HG03571 (cell line): ENCODE measurements around the gene MRC2.
"Not testable (repeated sequence)": the region's sequence is repeated elsewhere in the genome, so short reads cannot be mapped to it uniquely, and the experiment has no call there.

Source experiments
- ATAC-seq: cut with Tn5 transposase; IDR thresholded peaks from one replicate; pipeline ENCODE4 v1.9.1; 2021; ENCODE audit not compliant: unreplicated experiment

MRC2 gene

DNA sequence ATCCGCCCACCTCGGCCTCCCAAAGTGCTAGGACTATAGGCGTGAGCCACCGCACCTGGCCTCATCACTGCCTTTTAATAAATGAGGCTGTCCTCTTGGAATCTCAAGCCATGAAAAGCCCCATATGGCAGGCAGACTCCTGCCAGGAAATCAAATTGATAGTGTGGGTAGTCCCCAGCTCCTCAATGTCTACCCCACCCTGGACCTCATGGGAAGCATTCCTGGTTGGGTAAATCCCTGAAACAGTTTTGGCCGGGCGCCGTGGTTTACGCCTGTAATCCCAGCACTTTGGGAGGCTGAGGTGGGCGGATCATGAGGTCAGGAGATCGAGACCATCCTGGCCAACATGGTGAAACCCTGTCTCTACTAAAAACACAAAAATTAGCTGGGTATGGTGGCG, 71.0 kb downstream of the MRC2 start:
- ATAC-seq, result not testable (repeated sequence)

GRCh38 chr17:62700964-62701705, 73.7 kb downstream of the MRC2 start:
- no peak for ATAC-seq

GRCh38 chr17:62701706-62702085, 74.2 kb downstream of the MRC2 start:
- ATAC-seq, result no peak

- no peak for ATAC-seq
Observed at GRCh38 chr17:62702746-62703260, 75.3 kb downstream of the MRC2 start.

- ATAC-seq, result no peak
Observed at GRCh38 chr17:62703261-62703775, 75.8 kb downstream of the MRC2 start.

GRCh38 chr17:62703776-62704380, 76.4 kb downstream of the MRC2 start:
- peak; percentile 81 for ATAC-seq

GRCh38 chr17:62704381-62704971, 77.0 kb downstream of the MRC2 start:
- no peak for ATAC-seq

DNA sequence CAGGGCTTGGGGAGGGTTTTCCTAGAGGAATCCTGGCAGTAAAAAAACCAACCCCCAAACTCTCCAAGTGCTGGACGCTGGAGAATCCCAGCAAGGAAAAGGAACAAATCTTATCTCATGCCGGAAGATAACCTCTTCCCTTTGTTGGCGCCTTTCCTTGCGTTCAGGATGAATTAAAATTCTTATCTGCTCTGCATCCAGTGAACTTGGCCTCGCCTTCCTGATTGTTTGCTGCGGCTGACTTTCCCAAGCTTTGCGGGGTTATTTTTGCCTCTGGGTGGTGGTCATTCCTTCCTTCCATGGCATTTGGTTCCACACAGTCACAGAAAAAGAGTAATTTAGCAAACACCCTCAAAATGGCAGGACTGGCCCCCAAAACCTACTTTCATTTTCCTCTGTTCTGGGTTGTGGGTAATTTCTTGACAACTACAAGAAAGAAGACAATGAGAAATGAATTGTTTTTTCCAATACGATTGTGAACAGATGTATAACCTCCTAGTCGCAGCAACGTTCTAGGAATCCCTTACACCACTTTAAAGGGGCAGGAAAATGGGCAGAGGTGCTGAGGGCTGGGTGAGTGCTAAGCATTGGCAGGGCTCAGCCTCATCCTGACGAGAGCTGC, 77.8 kb downstream of the MRC2 start:
- ATAC-seq, result no peak

- ATAC-seq, result no peak
Observed at GRCh38 chr17:62705778-62706597, 78.5 kb downstream of the MRC2 start.

GRCh38 chr17:62706598-62707424, 79.3 kb downstream of the MRC2 start:
- ATAC-seq, result no peak

- no peak for ATAC-seq
Observed at GRCh38 chr17:62707425-62707739, 79.9 kb downstream of the MRC2 start.

DNA sequence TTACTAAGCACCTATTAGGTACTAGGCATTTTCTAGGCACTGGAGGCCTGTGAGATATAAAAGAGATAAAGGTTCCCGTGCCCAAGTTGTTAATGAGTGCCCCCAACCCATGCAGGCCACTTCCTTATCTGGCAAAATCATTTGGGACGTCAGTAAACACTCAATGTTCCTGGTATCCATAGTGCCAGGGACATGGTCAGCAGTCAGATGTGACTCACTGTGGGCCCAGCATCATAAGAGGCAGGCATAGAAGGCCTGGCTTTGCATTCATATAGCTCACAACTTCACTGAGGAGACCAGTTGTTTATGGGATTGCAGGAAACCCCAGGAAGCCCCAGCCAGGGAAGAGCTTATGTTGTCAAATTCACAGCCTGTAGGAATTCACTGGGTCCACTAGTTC, 81.1 kb downstream of the MRC2 start:
- ATAC-seq, result no peak

- no peak for ATAC-seq
Observed at GRCh38 chr17:62712171-62712581, 84.7 kb downstream of the MRC2 start.

DNA sequence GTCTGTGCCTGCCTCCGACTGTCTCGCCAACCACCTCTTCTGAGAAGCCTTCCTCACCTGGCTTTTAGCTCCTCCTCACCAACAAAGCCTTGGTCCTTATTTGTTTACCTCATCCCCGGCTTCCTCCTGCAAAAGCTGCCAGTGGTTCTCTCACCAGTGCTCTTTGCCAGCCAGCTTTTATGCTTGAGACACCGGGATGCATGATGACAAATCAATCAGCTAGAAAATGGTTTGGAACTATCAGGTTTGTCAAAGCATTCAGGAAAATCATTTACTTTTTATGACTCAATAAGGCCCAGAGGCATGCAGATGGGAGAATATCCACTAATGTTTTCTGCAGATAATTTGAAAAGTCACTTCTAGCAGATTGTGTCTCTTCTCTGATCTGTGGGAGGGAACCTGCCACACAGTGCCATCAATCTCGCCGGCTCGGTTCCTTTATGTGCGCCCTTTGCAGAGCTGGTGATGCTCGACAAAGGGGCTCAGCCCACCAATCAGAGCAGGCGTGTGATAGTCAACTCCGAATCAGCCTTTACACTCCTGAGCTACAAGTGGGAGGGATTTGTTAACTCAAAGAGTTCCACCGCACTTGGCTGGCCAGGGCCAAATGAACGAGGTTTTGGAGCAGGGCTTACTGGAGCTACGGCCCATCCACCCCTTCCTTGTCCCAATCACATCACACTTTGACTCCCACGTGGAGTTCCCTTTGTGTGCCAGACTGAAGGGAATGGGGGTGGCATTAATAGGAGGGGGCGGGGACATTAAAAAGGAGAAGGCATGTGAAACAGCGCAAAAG, 85.8 kb downstream of the MRC2 start:
- ATAC-seq, result no peak

DNA sequence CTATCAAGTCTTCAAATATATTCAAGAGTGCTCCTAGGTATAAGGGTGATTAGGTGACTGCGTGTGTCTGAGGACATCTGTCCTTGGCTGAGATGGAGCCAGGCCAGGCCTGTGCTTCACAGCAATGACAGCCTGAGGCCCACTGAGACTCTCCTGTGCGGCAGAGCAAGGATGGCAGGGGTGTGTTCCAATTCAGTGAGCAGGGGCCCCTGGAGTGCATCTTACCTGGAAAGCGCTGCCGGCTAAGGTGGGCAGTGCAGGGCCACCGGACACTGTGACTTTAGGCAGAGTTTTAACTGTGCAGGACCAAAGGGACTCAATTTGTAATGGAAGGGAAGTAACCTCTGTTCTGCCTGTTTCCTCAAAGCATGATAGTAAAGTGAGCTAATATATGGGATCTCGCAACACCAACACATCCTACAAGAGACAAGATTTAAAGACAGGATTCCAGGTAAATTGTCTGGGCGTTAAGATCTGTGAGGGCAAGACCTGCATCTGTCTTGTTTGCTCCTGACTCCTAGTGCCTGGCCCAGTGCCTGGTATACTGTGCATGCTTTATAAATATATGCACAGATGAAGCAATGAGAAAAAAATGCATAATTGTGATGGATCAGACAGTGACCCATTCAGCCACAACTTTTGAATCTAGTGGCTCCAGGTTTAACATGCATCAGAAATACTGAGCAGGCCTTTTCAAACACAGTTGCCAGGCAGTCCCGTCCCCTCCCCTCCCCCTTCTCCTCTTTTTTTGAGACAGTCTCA, 86.7 kb downstream of the MRC2 start:
- no peak for ATAC-seq

- ATAC-seq, result no peak
Observed at GRCh38 chr17:62715882-62716390, 88.5 kb downstream of the MRC2 start.

GRCh38 chr17:62716834-62717588, 89.5 kb downstream of the MRC2 start:
- ATAC-seq, result no peak

- ATAC-seq, result no peak
Observed at GRCh38 chr17:62717589-62717855, 90.1 kb downstream of the MRC2 start.
